ENCODE measurements around the gene ERC2. TPM values are rescaled to one million over a fixed set of nuclear protein-coding genes. Genes with fewer than 3 reads are reported as not detected.

The ERC2 gene
- total RNA-seq, 1 donor from 2014 or later = 0.35 TPM

DNA sequence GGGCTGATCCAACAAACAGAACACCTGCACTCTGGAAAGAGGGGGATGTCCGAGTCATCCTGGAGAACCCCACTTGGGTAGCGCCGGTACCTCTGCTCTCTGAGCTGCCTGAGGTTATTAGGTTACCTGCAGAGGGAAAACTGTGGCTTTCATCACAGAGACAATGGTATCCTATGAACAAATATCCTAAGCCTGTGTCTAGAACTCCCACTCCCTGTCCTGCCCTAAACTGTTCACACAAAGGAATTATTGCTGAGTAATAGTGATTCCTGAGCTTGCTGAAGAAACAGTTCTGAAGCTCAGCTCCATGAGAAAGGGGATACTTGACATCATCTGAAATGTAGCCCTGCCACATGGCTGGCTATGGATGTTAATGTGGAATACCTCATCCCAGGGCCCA, 949.2 kb downstream of the ERC2 start:
- H3K9me3 Mint-ChIP-seq (ENCODE audit: unreplicated experiment) = no peaks in the 10 kb centered on the region
- H3K4me1 Mint-ChIP-seq (ENCODE audit: unreplicated experiment) = peaks cover 5% of the 10 kb centered on the region
- H3K27me3 Mint-ChIP-seq (ENCODE audit: unreplicated experiment) = peaks cover 12% of the 10 kb centered on the region
- TF ChIP-seq CTCF (IDR thresholded peaks at IDR 0.05) = no peak
- H3K27ac Mint-ChIP-seq (ENCODE audit: unreplicated experiment) = no peak overlapping the region
- H3K36me3 Mint-ChIP-seq (ENCODE audit: unreplicated experiment) = no peaks in the 10 kb centered on the region
- DNase-seq (ENCODE audit: extremely low spot score, unreplicated experiment) = no peak
- no peak overlapping the region for H3K4me3 Mint-ChIP-seq (ENCODE audit: unreplicated experiment)

DNA sequence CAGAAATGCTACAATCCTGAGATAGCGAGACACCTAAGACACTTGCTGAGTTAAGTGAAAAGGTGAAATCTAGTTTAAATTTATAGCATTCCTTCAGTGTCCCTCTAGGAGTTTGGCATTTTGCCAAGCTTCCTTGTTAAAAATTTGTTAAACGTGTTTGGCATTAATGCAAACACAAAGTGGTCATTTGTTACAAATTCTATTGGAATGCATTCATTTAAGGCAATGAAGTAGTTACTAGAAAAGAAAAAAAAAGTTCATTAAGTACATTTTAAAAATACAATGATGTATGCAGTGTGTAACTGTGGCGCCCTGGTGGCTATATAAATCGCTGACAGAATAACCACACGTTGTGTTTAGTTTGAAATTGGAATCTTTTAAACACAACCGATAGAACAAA, 949.8 kb downstream of the ERC2 start:
- H3K4me1 Mint-ChIP-seq (ENCODE audit: unreplicated experiment) = peaks cover 5% of the 10 kb centered on the region
- peaks cover 12% of the 10 kb centered on the region for H3K27me3 Mint-ChIP-seq (ENCODE audit: unreplicated experiment)
- H3K4me3 Mint-ChIP-seq (ENCODE audit: unreplicated experiment) = no peak overlapping the region
- no peaks in the 10 kb centered on the region for H3K36me3 Mint-ChIP-seq (ENCODE audit: unreplicated experiment)
- no peak for TF ChIP-seq CTCF (IDR thresholded peaks at IDR 0.05)
- no peak for DNase-seq (ENCODE audit: extremely low spot score, unreplicated experiment)
- no peak overlapping the region for H3K27ac Mint-ChIP-seq (ENCODE audit: unreplicated experiment)
- no peaks in the 10 kb centered on the region for H3K9me3 Mint-ChIP-seq (ENCODE audit: unreplicated experiment)

DNA sequence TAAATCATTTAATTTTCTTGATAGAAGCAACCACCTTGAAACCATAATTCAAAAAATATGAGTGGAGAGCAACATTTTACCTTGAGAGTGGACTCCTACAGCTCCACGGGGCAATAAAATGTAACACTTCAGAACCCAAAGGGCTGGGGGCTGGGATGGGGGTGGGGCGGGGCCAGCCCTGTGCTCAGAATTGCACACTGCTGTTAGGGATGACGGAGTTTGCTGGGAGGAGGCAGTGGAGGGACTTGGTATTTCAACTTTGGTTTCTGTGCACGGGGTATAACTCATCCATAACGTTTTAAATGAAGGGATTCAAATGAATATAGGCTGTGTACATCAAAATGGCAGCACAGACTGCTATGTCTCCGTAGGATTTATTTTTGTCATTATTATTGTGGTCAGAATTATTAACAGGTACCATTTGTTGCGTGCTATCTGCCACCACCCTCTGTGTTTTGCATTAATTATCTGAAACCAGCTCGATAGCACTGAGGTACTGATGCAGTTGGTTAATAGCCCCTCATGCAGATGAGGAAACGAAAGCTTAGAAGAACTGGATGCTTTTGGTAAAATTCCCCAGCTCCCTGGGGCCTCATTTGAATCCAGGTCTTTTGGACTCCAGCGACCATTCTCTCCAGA, 951.8 kb downstream of the ERC2 start:
- no peaks in the 10 kb centered on the region for H3K9me3 Mint-ChIP-seq (ENCODE audit: unreplicated experiment)
- no peak overlapping the region for H3K27ac Mint-ChIP-seq (ENCODE audit: unreplicated experiment)
- H3K27me3 Mint-ChIP-seq (ENCODE audit: unreplicated experiment) = peaks cover 17% of the 10 kb centered on the region
- H3K4me1 Mint-ChIP-seq (ENCODE audit: unreplicated experiment) = peaks cover 20% of the 10 kb centered on the region
- no peak overlapping the region for H3K4me3 Mint-ChIP-seq (ENCODE audit: unreplicated experiment)
- TF ChIP-seq CTCF (IDR thresholded peaks at IDR 0.05) = no peak
- no peaks in the 10 kb centered on the region for H3K36me3 Mint-ChIP-seq (ENCODE audit: unreplicated experiment)
- DNase-seq (ENCODE audit: extremely low spot score, unreplicated experiment) = no peak

GRCh38 chr3:55515550-55516246, 952.6 kb downstream of the ERC2 start:
- Mint-ChIP-seq H3K27me3 (ENCODE audit: unreplicated experiment) (peaks cover 19% of the 10 kb centered on the region), H3K4me3 (ENCODE audit: unreplicated experiment) (no peak overlapping the region), H3K4me1 (ENCODE audit: unreplicated experiment) (peaks cover 17% of the 10 kb centered on the region), H3K9me3 (ENCODE audit: unreplicated experiment) (no peaks in the 10 kb centered on the region), H3K36me3 (ENCODE audit: unreplicated experiment) (no peaks in the 10 kb centered on the region), H3K27ac (ENCODE audit: unreplicated experiment) (no peak overlapping the region)
- DNase-seq (ENCODE audit: extremely low spot score, unreplicated experiment) = no peak
- no peak for TF ChIP-seq CTCF (IDR thresholded peaks at IDR 0.05)

- peaks cover 17% of the 10 kb centered on the region for H3K4me1 Mint-ChIP-seq (ENCODE audit: unreplicated experiment)
- H3K36me3 Mint-ChIP-seq (ENCODE audit: unreplicated experiment) = no peaks in the 10 kb centered on the region
- H3K27ac Mint-ChIP-seq (ENCODE audit: unreplicated experiment) = no peak overlapping the region
- H3K9me3 Mint-ChIP-seq (ENCODE audit: unreplicated experiment) = no peaks in the 10 kb centered on the region
- peaks cover 25% of the 10 kb centered on the region for H3K27me3 Mint-ChIP-seq (ENCODE audit: unreplicated experiment)
- DNase-seq (ENCODE audit: extremely low spot score, unreplicated experiment) = no peak
- TF ChIP-seq CTCF (IDR thresholded peaks at IDR 0.05) = no peak
- no peak overlapping the region for H3K4me3 Mint-ChIP-seq (ENCODE audit: unreplicated experiment)
Measured at GRCh38 chr3:55514962-55515361, 953.3 kb downstream of the ERC2 start.
